Esophagus mucosa (tissue), 1 donor: ENCODE data around the gene C10orf120. TPM values are rescaled to one million over a fixed set of nuclear protein-coding genes. Genes with fewer than 3 reads are reported as not detected.

Source experiments
- ATAC-seq: fragments of 200-7000 bp; cut with Tn5 transposase; one replicate; pipeline ENCODE4 v1.9.1; 2020
- total RNA-seq: library from RNA; stranded (reverse); gene quantifications from one replicate; pipeline ENCODE4 v1.2.4, GENCODE V29; 2023
- donor health status: DM: yes; HTN: yes; CAD: no.

The C10orf120 gene
- total RNA-seq, 1 donor from 2014 or later = not detected

DNA sequence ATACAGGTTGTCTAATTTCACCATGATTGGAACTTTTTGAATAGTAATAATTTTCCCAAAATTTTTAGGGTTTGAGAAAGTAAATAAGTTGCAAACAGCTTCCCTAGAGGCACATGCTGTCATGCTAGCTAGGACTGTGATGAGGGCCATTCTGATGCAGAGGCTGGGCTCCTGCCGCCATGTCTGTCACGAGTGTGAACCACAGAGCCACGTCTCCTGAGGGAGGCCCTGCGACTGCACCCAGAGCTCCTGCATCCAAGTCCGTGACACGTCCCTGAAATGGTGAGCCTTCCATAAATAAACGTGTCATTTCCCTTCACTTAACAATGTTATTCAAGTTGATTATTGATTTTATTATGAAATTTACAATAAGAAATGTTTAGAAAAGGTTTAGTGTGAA lies 40.0 kb downstream of the C10orf120 start:
- ATAC-seq = no peak

DNA sequence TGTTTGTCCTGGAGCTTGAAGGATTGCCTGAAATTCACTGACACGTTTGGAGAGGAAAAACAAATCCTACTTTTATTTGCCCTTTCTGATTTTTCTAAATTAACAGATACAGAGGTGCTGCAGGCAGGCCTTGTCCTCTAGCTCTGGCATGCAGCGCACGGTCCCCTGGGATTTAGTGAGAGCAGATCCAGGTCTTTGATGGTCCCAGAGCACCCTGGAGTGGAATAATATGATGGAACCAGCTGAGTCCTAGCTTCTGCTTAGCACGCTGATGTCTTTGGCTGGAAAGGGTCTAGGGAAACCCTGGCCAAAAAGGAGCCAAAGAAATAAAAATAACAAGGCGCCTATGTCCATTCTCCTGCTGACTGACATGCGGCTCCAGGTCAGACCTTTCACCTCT lies 40.5 kb downstream of the C10orf120 start:
- ATAC-seq = no peak

DNA sequence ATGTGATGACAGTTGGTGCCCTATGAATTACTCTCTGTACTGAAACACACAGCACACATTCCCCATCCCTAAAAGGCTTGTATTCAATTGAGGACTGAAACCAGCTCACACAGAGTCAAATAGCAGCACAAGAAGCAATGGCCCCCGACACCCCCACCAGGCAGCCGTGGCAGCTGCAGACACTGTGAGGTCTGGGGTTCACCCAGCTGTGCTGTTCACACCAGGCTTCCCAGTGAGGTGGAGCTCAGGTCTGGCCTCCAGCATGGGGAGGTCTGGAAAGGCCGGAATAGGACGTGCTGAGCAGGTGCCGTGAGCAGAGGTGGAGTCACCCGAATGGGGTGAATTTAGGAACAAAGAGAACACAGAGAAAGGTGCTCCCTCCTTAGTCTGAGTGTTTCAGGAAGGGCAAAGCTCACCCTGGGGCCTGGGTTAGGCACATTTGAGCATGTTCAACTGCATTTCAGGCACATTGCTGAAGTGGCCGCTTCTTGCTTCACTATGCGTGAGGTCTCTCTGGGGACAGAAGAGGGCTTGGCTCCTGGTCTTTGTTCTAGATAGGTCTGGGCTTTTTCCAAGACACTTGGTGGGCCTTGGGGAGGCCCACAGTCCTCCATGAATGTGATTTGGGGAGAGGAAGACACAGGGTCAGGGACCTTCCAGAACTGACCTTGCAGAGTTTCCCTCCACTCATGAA lies 41.1 kb downstream of the C10orf120 start:
- ATAC-seq = peak; percentile 49

DNA sequence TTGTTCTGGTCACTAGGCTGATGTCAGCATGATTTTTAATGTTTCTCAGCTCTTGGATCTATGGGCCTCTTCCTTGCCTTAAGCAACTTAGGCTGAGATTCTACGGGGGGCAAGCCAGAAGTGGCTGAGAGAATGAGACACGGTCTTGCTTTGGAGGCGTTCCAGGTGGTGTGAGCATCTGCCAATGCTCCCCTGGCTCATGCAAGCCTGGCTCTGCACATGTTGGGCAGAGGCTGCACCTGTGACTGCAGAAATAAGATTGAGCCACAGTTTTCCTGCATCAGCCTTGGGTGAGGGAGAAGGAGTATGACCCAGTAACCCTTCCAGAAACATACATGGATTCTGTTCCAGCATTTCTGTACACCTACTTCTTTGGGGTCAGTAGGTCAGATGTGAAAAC lies 41.9 kb downstream of the C10orf120 start:
- ATAC-seq = no peak

DNA sequence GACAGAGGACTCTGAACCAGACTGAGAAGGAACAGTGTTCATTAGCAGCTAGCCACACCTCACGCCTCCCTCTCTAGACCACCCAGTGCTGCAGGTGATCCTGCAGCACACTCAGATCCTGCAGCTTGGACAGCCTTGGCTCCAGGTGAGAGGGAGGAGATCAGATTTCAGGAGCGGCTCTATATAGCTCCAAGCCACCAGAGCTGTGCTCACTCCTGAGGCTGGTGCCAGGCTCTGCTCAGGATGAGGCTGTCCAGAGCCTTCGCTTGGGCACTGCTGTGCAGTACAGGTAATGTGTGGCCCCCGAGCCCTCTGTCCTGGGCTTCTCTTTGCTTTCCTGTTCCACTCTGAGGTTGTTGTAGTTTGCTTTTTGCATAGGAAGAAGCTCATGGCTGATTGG lies 42.4 kb downstream of the C10orf120 start:
- no peak for ATAC-seq

DNA sequence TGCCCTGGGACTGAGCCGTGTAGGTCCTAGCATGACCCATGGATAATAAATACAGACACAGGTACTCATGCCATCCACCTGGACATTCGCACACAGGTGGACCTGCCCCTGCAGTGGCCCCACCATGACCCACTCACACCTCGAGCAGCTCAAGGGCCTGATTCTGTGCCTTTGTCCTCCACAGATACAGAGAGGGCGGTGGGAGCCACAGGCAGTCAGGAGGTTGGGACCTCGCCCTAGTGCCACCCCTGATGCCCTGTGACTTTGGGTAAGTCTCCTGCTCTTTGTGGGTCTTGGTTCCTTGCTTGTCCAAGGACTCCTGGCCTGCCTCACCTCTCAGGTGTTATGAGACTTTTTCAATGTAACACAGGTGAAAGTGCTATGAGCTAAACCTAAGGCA lies 42.9 kb downstream of the C10orf120 start:
- no peak for ATAC-seq

DNA sequence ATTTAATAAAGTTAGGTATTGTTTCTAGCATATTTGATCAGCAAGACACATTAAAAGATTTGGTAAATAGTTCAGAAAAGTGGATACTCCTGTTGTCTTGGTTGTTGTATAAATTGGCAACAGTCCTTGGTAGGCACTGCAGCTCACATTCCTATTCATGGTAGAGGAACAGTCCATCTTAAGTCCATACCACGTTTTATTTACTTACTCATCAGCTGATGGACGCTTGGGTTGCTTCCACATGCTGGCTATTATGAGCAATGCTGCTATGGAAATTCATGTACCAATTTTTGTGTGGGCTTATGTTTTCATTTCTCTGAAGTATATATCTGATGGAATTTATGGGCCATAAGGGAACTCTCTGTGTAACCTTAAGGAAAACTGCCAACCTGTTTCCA lies 43.3 kb downstream of the C10orf120 start:
- no peak for ATAC-seq

DNA sequence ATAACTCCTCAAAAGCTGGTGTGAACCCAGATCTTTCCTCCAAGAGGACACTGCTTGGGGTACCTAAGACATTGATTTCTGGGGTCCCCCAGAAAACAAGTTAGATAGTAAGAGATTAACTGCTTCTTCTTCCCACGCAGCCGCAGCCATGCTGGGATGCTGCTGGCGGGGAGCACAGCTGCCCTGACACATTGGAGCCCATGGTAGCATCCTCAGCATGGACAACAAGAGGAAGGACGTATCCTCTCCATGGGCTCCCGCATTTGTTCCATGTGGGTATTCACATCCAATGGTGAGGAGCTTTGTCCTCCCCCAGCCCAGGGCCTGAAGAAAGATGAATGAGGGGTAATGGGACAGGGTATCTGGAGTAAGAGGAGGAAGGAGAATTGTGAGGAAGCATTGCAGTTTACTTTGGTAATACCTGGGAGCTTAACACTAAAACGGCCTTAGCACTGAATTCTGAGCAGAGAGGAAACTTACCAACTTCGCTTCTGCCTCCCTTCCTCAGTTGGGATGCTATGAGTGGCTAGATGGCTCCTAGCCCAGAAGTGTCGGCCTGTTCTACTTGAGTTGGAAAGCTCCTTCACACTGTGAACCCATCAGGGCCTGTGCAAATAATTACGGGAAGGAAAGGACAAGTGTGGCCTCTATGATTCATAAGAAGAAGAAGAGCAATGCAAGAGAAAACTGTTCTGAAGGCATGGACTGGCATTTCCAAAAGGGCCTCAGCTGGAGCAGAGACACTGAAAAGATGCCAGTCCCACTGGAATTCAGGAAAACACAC lies 43.9 kb downstream of the C10orf120 start:
- ATAC-seq = no peak

DNA sequence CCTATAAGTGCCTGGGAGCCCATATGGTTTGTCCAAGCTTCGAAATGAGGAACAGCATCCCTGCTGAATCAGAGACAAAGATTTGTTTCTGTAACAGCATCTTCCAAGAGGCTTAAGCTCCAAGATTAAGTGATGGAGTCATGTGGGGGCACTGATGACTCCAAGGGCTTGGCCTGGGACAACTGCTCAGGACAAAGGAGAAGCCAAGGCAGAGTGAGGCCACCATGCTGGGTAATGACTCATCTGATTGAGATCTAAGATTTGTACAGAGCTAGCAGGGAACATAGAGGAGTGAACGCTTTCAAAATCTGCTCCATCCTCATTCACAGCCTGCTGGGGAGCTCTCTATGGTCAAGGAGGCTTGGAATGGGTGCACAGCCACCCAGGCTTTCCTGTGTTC lies 49.3 kb downstream of the C10orf120 start:
- no peak for ATAC-seq

DNA sequence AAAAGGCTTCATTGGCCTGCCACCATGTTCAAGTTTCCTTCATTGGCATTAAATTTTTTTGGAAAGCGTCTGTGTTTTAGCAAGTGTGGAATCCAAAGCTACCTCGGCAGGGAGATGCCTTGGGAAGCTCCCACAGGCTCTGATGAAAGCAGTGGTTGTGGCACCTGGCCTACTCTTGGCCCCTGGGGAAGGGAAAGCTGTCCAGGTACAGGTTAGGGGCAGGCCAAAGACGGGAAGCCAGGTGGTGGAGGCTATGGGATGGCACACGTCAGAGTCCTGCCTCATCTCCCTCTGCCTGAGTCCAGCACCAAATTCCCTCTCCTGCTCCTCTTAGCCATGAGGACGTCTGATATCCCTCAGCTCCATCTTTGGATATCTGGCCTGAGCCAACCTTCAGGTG lies 49.7 kb downstream of the C10orf120 start:
- no peak for ATAC-seq

DNA sequence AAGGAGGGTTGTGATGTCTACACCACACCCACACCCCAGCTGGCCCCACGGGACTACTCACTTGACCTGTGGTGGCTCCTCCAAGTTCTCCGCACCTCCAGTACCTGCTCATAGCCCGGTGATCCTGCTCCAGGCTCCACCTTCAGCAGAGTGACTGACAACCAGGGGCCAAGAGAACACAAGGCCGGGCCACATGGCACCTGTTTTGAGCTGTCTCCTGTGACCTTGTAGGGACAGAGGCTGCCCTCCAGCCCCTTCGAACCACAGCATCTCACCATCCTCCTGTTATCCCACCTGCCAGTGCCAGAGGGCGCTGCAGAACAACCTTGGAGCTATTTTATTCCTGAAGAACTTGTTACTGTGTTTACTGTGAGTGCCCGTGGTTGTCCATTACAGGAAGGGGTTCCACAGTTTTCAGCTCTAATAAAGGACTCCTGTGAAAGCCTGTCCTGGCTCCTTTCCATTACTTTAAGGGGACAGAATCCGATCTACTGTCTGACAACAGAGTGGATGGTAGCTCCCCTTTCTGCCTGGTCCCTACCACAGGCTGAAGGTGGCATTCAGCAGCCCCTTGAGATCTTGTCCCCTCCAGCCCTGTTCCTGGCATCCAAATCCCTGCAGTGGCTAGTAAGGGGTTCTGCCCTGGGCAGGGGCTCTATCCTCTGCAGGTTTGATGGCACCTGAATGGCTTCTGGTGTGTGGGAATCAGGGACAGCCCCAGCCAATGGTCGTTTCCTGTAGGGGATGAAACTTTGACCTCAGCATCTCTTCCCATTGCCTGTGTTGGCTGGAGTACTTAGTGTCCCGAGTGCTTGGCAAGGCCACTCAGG lies 50.8 kb downstream of the C10orf120 start:
- peak; percentile 51 for ATAC-seq

Other genes with a start within 250 kb of the C10orf120 start
- not detected for gene ARMS2, start 245.2 kb downstream of the C10orf120 start, total RNA-seq
- 15.3 TPM for gene HTRA1, start 238.3 kb downstream of the C10orf120 start, total RNA-seq
- 1.6 TPM for gene DMBT1, start 139.1 kb downstream of the C10orf120 start, total RNA-seq
- 0.24 TPM for gene CUZD1, start 146.0 kb upstream of the C10orf120 start, total RNA-seq
- 2.0 TPM for gene FAM24B, start 179.7 kb upstream of the C10orf120 start, total RNA-seq
- gene FAM24A, start 210.8 kb upstream of the C10orf120 start, total RNA-seq = not detected